Brain microvascular endothelial cell (primary cell): ENCODE measurements around the gene TEX2.

Experiments
- DNase-seq: peaks from one replicate; pipeline ENCODE4 v3.0.0-alpha.2; 2020
- H3K27ac ChIP-seq: fragments of 250-450 bp; sonication (Bioruptor Pico); 2 replicates; pipeline ENCODE4 v1.5.1; 2020; ENCODE audit warnings: mild to moderate bottlenecking, moderate library complexity
- H3K27me3 ChIP-seq: fragments of 250-450 bp; sonication (Bioruptor Pico); replicated peaks from 2 replicates; pipeline ENCODE4 v1.5.1; 2020; ENCODE audit warnings: mild to moderate bottlenecking
- H3K36me3 ChIP-seq: fragments of 250-450 bp; sonication (Bioruptor Pico); replicated peaks from 2 replicates; pipeline ENCODE4 v1.5.1; 2020; ENCODE audit warnings: mild to moderate bottlenecking
- H3K4me3 ChIP-seq: 2 replicates; pipeline ENCODE4 v1.5.1; 2011; ENCODE audit warnings: low read depth, mild to moderate bottlenecking, control low read depth, low read length, moderate library complexity
- in situ Hi-C: cut with HindIII; loops from 2 replicates; pipeline ENCODE4 v1.10.0; 2017; ENCODE audit warnings: low sequenced_read_pairs, low pct_ligation_motif_present
- TF ChIP-seq, protein P1 (sequence below): IDR thresholded peaks from 2 replicates; pipeline ENCODE4 v1.5.1; 2011; ENCODE audit warnings: low read depth, mild to moderate bottlenecking, moderate library complexity, low read length, control low read depth, inconsistent platforms; ENCODE audit errors: missing control alignments

The TEX2 gene

DNA sequence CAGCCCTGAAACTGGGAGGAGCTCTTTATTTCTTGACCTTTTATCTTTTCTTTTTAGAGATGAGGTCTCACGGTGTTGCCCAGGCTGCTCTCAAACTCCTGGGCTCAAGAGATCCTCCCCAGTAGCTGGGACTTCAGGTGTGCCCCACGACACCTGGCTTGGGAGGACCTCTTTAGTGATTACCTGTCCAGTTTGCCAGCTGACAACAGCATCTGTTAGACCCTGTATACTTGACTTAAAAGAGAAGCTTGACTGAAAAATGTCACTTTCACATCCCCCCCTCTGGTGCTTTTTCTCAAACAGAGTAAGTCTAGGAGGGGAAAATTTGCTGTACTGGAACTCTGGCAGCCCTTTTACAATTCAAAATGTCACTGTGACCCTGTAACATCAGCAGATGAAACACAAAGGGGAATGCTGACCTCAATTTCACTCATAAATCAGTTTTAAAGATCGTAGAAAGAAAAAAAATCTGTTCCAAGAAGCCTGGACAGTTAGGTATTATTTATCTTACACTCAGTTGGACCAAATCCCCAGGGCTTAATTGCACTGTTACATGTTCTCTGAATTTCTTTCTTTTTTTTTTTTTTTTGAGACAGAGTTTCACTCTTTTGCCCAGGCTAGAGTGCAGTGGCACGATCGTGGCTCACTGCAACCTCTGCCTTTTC, 131.3 kb downstream of the TEX2 start:
- Histone ChIP-seq H3K27ac (no peak overlapping the region), H3K4me3 (no peak overlapping the region)
- no peak for DNase-seq

DNA sequence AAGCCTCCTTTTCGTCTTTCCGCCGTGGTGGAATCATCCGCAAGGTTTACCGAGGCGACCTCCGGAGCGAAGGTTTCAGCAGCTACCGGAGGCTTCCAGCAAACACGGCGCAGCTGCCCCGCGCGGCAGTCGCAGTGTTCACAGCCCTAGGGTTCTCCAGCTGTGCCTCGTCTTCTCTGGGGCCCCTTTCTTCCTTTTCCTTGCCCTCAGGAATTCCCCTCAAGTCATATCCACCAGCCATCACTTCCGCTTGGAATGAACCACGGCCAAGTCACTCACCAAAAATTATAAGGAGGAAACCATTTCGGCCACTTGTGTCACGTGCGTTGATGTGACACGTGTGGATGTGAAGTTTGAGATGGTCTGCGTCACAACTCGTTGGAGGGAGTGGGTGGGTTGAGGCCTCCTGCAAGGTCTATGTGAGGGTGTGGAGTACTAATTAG, 132.5 kb downstream of the TEX2 start:
- peak; percentile 60 for DNase-seq
- H3K27ac ChIP-seq = peak overlapping the region; percentile 74
- H3K36me3 ChIP-seq = no peaks in the 10 kb centered on the region
- H3K4me3 ChIP-seq = peak overlapping the region; percentile 59
- no peaks in the 10 kb centered on the region for H3K27me3 ChIP-seq
- TF ChIP-seq, protein P1, sequence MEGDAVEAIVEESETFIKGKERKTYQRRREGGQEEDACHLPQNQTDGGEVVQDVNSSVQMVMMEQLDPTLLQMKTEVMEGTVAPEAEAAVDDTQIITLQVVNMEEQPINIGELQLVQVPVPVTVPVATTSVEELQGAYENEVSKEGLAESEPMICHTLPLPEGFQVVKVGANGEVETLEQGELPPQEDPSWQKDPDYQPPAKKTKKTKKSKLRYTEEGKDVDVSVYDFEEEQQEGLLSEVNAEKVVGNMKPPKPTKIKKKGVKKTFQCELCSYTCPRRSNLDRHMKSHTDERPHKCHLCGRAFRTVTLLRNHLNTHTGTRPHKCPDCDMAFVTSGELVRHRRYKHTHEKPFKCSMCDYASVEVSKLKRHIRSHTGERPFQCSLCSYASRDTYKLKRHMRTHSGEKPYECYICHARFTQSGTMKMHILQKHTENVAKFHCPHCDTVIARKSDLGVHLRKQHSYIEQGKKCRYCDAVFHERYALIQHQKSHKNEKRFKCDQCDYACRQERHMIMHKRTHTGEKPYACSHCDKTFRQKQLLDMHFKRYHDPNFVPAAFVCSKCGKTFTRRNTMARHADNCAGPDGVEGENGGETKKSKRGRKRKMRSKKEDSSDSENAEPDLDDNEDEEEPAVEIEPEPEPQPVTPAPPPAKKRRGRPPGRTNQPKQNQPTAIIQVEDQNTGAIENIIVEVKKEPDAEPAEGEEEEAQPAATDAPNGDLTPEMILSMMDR = peak; percentile 3
- in situ Hi-C loops = no loop called here

More for the DNA sequence above, 131.3 kb downstream of the TEX2 start:
- in situ Hi-C loops = no loop called here
- no peaks in the 10 kb centered on the region for H3K27me3 ChIP-seq
- no peaks in the 10 kb centered on the region for H3K36me3 ChIP-seq
- TF ChIP-seq, protein P1 = no peak

DNA sequence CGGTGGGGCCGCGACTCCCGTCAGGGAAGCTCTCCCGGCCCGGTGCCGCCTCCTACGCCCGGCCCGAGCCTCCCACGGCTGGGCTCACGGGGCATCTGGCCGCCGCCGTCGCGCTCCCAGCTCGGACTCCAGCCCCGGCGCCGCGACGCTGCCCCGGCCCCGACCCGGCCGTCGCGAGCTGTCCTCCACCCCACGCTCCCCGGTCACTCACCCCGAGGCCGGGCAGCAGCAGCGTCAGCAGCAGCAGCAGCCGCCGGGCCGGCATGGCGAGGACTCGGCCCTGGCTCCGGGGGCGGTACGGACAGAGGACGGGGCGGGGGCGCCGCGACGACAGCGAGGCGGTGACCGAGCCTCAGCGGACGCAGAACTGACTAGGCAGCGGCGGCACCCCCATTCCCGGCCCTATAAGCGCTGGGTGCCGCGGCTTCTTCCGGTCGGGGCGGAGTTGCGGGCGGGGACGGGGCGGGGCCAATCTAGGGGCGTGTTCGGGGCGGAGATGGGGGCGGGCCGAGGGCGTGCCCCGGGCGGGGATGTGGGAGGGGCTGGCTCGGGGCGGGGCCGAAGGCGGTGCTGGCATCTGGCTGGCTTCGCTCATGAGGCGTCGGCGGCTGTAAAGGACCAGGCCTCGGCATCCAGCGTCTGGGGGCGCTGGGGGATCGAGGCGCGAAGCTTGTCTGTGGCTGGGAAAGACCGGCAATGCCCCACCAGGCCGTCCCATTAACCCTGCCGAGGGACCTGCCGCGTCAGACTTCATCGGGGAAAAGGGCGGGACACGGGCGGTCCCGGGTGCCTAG, 133.1 kb downstream of the TEX2 start, which contains the start of gene ERN1:
Gene ERN1 (minus strand): TSS at position 380 of the 794 bp plus-strand sequence. CDS start 115 bp downstream, at position 265.
- in situ Hi-C loops = no loop called here
- TF ChIP-seq, protein P1 = no peak
- Histone ChIP-seq H3K4me3 (peak within 1 kb of the TSS; percentile 66), H3K27ac (peak within 1 kb of the TSS; percentile 74), H3K27me3 (no peaks in the 10 kb centered on the region), H3K36me3 (no peaks in the 10 kb centered on the region)
- DNase-seq = peak; percentile 86

DNA sequence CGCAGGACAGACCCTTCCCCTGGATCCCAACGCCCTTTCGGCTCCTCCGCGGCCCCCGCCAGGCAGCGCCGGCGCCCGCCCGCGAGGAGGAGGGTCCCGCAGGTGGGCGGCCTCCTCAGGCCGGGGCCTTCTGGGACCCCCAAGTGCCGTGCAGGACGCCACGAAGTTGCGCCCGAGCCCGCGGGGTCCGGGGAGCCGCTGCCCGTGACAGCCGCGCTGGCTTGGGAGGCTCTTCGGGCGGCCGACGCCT, 133.6 kb downstream of the TEX2 start:
- Histone ChIP-seq H3K27me3 (no peaks in the 10 kb centered on the region), H3K27ac (peak overlapping the region; percentile 74), H3K4me3 (peak overlapping the region; percentile 66), H3K36me3 (no peaks in the 10 kb centered on the region)
- in situ Hi-C loops = no loop called here
- no peak for DNase-seq
- TF ChIP-seq, protein P1 = no peak

DNA sequence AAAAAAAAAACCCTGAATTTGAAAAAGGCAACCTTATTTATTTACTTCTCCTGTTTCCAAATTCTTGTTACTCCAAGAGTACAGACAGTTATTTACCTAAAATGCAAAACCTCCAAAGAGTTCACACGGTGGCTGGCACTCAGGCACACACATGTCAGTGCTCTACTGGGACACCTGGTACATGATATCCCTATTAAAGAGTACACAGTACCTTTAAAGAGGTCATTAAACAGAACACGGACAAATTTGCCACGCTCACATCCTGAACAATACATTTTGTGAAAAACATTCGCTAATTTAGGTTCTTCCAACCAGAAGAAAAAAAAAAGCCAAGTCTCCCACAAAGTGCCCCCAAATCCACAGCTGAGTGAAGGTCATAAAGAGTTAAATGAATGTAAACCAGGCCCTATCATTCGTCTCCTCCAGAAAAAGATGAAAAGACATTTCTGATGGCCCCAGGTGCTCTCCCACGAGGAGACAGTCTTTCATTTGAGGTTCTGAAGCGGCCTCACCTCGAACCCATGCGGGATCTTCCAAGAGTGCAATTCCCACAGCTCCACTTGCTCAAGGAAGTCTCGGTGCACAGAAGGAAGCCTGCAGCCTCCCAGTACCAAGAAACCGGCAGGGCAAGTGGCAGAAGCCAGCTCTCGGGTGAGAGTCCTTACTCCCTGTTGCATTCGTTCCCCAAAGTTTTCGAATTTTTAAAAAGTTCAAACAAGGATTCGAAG, 134.1 kb downstream of the TEX2 start:
- H3K27me3 ChIP-seq = no peaks in the 10 kb centered on the region
- peak overlapping the region; percentile 66 for H3K4me3 ChIP-seq
- peak overlapping the region; percentile 74 for H3K27ac ChIP-seq
- TF ChIP-seq, protein P1 = no peak
- DNase-seq = peak; percentile 32
- H3K36me3 ChIP-seq = no peaks in the 10 kb centered on the region
- in situ Hi-C loops = no loop called here
